ENCODE data around the gene SLC31A1.

DNA sequence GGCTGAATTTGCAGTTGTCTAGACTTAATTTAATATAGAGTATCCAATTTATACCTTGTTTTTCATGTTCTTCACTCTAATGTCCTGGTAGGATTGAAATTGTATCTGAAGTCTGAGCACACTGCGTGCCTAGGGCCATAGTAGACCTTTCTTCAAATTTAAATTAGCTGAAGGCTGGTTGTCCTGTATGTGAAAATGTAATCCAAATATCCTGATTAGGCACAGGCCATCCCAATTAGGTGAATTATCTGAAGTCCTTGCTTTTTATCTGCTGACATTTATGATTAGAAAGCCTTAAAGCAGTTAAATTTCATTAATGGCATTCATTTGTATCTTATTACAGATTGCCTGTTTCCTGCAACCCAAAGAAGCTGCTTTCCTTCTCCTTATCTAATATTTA lies 33.6 kb downstream of the SLC31A1 start:
- TF ChIP-seq POLR2A (IDR thresholded peaks at IDR 0.05; ENCODE audit: low read depth) (no peak), EP300 (IDR thresholded peaks at IDR 0.05) (no peak), POLR2AphosphoS5 (IDR thresholded peaks at IDR 0.05) (no peak)
- TF ChIP-seq, protein P1, sequence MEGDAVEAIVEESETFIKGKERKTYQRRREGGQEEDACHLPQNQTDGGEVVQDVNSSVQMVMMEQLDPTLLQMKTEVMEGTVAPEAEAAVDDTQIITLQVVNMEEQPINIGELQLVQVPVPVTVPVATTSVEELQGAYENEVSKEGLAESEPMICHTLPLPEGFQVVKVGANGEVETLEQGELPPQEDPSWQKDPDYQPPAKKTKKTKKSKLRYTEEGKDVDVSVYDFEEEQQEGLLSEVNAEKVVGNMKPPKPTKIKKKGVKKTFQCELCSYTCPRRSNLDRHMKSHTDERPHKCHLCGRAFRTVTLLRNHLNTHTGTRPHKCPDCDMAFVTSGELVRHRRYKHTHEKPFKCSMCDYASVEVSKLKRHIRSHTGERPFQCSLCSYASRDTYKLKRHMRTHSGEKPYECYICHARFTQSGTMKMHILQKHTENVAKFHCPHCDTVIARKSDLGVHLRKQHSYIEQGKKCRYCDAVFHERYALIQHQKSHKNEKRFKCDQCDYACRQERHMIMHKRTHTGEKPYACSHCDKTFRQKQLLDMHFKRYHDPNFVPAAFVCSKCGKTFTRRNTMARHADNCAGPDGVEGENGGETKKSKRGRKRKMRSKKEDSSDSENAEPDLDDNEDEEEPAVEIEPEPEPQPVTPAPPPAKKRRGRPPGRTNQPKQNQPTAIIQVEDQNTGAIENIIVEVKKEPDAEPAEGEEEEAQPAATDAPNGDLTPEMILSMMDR (IDR thresholded peaks at IDR 0.05): no peak

Measured in esophagus muscularis mucosa (tissue), 4 donors.